Osteocyte (in vitro differentiated cells): ENCODE measurements around the gene FBXO42. TPM values are rescaled to one million over a fixed set of nuclear protein-coding genes. Genes with fewer than 3 reads are reported as not detected.
A peak's percentile ranks its signal among the peaks of the same experiment; 100 is the strongest.

Experiments
- DNase-seq: peaks from one replicate; pipeline ENCODE4 v3.0.0; 2021; ENCODE audit warnings: mixed read lengths; ENCODE audit not compliant: unreplicated experiment; ENCODE audit errors: extremely low spot score
- H3K27ac Mint-ChIP-seq: one replicate; pipeline ENCODE4 v1.8.0; 2021; ENCODE audit warnings: mild to moderate bottlenecking, mixed read lengths; ENCODE audit not compliant: unreplicated experiment
- H3K27me3 Mint-ChIP-seq: one replicate; pipeline ENCODE4 v1.8.0; 2021; ENCODE audit warnings: mixed read lengths; ENCODE audit not compliant: unreplicated experiment
- H3K36me3 Mint-ChIP-seq: one replicate; pipeline ENCODE4 v1.8.0; 2021; ENCODE audit warnings: mixed read lengths; ENCODE audit not compliant: unreplicated experiment
- H3K4me1 Mint-ChIP-seq: one replicate; pipeline ENCODE4 v1.8.0; 2021; ENCODE audit warnings: mixed read lengths; ENCODE audit not compliant: unreplicated experiment
- H3K4me3 Mint-ChIP-seq: one replicate; pipeline ENCODE4 v1.8.0; 2021; ENCODE audit warnings: mild to moderate bottlenecking, moderate library complexity, mixed read lengths; ENCODE audit not compliant: unreplicated experiment
- H3K9me3 Mint-ChIP-seq: one replicate; pipeline ENCODE4 v1.8.0; 2021; ENCODE audit warnings: mixed read lengths; ENCODE audit not compliant: unreplicated experiment
- long read RNA-seq: library from polyadenylated mRNA; unstranded; transcript quantifications from one replicate; pipeline ENCODE4 v2.0.0, GENCODE V29; 2021
- total RNA-seq: library from RNA; stranded (reverse); gene quantifications from 2 replicates; pipeline ENCODE4 v1.2.1, GENCODE V29; 2021
- TF ChIP-seq, protein P1 (sequence below): fragments of 200-600 bp; sonication (generic); IDR thresholded peaks from 2 replicates; pipeline ENCODE4 v1.5.0; 2021; ENCODE audit warnings: antibody characterized with exemption, mild to moderate bottlenecking, moderate library complexity

The FBXO42 gene
- 22.2 and 22.8 TPM in 2 replicates for total RNA-seq
- long read RNA-seq, full-length matches to known transcripts, result 50 of 92 reads
- long read RNA-seq, partial matches to known transcripts, result 10 of 92 reads
- long read RNA-seq, other reads (novel, unspliced or antisense), result 32 of 92 reads

DNA sequence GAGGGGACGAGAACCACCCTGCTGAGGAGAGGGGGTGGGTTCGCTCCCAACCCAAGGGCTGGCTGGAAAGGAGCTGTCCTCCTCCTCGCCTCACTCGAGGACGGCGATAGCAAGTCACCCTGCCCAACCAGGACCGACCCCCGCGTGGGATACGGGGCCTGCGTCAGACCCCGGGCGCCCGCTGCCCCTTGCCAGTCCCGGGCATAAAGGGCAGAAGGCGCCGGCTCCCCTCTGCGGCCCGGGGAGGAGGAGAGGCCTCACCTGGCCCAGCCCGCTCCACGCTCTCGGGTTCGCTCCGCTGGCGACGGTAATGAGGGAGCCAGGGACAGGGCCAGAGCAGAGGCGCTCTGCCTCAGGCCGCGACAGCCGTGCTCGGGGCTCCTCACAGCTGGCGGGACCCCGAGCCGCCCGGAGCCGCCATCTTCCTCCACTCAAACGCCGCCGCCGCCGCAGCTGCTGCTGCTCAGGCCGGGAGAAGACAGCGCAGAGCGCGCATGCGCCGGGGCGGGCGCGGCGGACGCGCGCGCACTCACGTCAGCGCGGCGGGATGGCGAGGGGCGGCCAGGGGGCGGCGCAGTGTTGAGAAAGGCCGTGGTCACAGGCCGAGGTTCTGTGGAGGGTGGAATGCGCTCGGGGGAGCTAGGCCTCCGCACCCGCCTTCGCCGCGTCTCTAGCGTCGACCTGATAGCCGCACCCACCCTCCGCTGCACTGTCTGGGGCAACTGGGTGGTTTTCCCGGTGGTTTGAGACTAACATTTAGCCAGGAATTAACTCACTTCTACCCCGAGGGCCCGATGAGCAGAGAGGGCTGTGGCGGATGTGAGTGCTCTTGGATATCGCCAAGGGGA, at the start of gene FBXO42:
Gene FBXO42 (minus strand): TSS at position 487 of the 848 bp plus-strand sequence. CDS start 37,062 bp downstream, outside the sequence.
- peaks cover 34% of the 10 kb centered on the region for H3K4me1 Mint-ChIP-seq
- H3K4me3 Mint-ChIP-seq, result peak within 1 kb of the TSS; percentile 95
- DNase-seq, result peak; percentile 98
- TF ChIP-seq, protein P1, sequence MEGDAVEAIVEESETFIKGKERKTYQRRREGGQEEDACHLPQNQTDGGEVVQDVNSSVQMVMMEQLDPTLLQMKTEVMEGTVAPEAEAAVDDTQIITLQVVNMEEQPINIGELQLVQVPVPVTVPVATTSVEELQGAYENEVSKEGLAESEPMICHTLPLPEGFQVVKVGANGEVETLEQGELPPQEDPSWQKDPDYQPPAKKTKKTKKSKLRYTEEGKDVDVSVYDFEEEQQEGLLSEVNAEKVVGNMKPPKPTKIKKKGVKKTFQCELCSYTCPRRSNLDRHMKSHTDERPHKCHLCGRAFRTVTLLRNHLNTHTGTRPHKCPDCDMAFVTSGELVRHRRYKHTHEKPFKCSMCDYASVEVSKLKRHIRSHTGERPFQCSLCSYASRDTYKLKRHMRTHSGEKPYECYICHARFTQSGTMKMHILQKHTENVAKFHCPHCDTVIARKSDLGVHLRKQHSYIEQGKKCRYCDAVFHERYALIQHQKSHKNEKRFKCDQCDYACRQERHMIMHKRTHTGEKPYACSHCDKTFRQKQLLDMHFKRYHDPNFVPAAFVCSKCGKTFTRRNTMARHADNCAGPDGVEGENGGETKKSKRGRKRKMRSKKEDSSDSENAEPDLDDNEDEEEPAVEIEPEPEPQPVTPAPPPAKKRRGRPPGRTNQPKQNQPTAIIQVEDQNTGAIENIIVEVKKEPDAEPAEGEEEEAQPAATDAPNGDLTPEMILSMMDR, result peak; percentile 58
- peak within 1 kb of the TSS; percentile 92 for H3K27ac Mint-ChIP-seq
- no peaks in the 10 kb centered on the region for H3K9me3 Mint-ChIP-seq
- H3K27me3 Mint-ChIP-seq, result no peaks in the 10 kb centered on the region
- no peaks in the 10 kb centered on the region for H3K36me3 Mint-ChIP-seq

DNA sequence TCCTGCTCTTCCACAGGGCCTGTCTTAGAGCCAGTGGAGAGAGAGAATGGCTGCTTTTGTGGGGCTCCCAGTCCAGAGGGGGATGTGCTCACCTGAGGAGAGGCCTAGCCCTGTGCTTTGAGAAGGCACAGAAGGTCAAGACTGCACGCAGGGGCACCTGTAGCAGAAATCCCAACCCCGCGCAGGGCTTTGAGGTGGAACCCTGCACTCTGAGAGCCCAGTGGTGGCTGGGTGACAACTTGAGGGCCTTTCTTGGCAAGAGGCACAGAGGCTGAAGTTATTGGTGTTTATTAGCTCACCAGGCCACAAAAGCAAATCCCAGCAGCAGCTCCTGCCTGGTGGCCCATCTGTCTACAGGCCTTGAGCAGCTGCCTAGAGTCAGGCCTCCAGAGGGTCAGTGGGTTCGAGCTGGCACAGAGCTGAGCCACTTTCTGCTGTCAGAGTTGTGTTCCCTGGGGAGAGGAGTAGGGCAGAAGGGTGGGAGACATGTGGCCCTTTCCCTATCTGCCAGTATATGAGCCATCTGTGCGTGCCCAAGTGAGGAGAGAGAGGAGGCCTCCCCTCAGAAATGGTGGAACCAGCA, 46.2 kb upstream of the FBXO42 start:
- TF ChIP-seq, protein P1, result no peak
- H3K9me3 Mint-ChIP-seq, result no peaks in the 10 kb centered on the region
- DNase-seq, result no peak
- H3K36me3 Mint-ChIP-seq, result peaks cover 9% of the 10 kb centered on the region
- H3K4me3 Mint-ChIP-seq, result no peak overlapping the region
- H3K27ac Mint-ChIP-seq, result peak overlapping the region; percentile 38
- no peaks in the 10 kb centered on the region for H3K27me3 Mint-ChIP-seq
- H3K4me1 Mint-ChIP-seq, result peaks cover 5% of the 10 kb centered on the region

DNA sequence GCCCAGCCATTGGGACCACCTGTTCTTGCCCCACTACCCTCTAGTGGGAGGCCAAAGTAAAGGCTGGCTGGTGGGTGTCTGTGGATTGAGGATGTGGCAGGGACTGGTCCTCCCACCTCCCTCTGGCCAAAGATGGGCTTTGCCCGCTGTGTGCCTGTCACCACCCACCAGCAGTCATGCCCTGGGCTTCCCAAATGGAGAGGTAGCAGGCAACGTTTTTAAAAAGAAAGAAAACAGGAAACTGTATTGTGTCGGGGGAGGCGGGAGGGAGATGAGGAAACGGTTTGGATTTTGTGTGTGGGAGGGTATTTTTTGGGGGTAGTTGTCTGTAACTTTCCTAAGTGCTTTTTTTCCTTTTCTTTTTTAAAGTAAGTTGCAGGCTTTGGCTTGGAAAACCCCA, 44.8 kb upstream of the FBXO42 start:
- Mint-ChIP-seq H3K9me3 (no peaks in the 10 kb centered on the region), H3K27ac (no peak overlapping the region), H3K27me3 (no peaks in the 10 kb centered on the region), H3K4me3 (no peak overlapping the region), H3K4me1 (peaks cover 16% of the 10 kb centered on the region), H3K36me3 (peaks cover 10% of the 10 kb centered on the region)
- no peak for DNase-seq
- TF ChIP-seq, protein P1, result no peak

DNA sequence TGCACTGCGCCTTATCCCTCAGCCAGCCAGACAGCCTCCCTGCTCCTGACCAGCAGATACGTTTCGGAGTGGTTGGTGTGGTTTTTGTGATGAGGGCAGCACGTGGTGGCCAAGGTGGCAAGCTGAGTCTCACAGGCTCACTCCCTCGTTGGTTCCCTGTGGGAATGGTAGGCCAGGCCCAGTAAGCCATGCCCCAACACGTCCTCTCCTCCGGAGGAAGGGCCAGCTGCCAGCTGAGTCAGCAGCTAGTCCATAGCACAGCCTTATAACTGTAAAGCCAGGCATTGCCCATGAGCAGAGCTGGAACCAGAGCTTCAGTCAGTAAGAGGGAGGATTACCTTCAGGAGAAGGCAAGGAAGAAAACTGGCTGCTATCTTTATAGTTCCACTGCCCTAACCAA, 44.3 kb upstream of the FBXO42 start:
- Mint-ChIP-seq H3K27ac (no peak overlapping the region), H3K4me1 (peaks cover 19% of the 10 kb centered on the region)

More for the DNA sequence above, 44.3 kb upstream of the FBXO42 start:
- DNase-seq, result no peak
- Mint-ChIP-seq H3K9me3 (no peaks in the 10 kb centered on the region), H3K4me3 (no peak overlapping the region), H3K36me3 (peaks cover 10% of the 10 kb centered on the region), H3K27me3 (no peaks in the 10 kb centered on the region)
- TF ChIP-seq, protein P1, result no peak
